GM18951 (cell line): ENCODE data around the gene FOLR3.
"Not testable (repeated sequence)": the region's sequence is repeated elsewhere in the genome, so short reads cannot be mapped to it uniquely, and the experiment has no call there.

Source experiments
- POLR2A ChIP-seq: IDR thresholded peaks from 4 replicates; pipeline ENCODE4 v1.6.1; 2011; ENCODE audit warnings: mild to moderate bottlenecking; ENCODE audit not compliant: insufficient read length, insufficient read depth; ENCODE audit errors: extremely low read depth
- in situ Hi-C: fragments of 300-500 bp; cut with MboI; formaldehyde crosslinking; loops from one replicate; pipeline ENCODE4 v1.12.0; 2022; ENCODE audit warnings: low sequenced_read_pairs, mixed read lengths, inconsistent platforms; ENCODE audit not compliant: unreplicated experiment

The FOLR3 gene

DNA sequence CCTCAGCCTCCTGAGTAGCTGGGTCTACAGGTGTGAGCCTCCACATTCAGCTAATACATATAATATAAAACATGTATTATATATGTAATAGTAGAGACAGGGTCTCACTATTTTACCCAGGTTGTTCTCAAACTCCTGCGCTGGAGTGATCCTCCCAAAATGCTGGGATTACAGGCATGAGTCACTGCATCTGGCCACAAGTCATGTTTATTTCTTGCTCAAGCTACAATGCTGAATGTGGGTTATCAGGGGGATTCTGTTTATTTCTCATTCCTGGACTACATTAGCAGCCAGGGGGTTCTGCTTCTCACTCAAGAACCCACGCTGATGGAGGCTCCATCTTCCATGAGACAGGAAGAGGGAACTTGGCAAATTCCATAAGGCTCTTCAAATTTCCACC lies 24.8 kb downstream of the FOLR3 start:
- in situ Hi-C loops, result no loop called here
- TF ChIP-seq POLR2A, result no peak

DNA sequence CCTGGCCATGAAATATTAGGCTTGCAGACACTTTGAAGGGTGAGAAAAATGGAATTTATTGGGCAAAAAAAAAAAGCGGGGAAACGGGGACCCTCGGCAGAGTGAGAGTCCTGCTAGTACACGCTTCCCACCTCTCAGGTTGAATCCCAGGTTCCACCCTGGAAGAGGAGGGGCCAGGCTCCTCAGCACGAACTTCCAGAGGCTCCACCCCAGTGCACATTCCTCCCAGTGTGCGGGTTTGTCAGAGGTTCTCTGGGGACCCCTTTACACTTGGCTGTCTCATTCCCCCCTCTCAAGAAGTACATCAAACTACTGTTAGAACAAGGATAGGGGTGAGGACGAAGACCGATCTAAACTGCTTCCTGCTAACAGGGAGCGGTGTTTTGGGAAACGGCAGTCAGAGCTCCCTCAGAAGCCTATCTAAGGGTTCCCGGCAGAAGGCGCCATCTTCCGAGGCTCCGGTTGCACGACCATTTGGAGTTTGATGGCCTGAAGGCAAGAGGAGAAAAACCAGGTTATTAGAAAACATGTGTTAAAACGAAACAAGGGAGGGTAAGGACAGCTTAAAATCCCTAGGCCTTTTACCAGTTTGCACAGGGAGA lies 27.5 kb downstream of the FOLR3 start:
- in situ Hi-C loops, result no loop called here

DNA sequence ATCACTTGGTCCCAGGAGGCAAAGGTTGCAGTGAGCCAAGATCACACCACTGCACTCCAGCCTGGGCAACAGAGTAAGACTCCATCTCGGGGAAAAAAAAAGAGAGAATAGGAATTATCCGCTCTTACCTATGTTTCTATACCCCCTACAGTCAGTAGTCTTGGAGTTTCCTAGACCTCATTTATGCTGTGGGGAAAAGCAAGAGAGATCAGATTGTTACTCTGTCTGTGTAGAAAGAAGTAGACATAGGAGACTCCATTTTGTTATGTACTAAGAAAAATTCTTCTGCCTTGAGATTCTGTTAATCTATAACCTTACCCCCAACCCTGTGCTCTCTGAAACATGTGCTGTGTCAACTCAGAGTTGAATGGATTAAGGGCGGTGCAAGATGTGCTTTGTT lies 28.7 kb downstream of the FOLR3 start:
- in situ Hi-C loops, result not testable (repeated sequence)

More for the DNA sequence above, 27.5 kb downstream of the FOLR3 start:
- TF ChIP-seq POLR2A, result no peak

DNA sequence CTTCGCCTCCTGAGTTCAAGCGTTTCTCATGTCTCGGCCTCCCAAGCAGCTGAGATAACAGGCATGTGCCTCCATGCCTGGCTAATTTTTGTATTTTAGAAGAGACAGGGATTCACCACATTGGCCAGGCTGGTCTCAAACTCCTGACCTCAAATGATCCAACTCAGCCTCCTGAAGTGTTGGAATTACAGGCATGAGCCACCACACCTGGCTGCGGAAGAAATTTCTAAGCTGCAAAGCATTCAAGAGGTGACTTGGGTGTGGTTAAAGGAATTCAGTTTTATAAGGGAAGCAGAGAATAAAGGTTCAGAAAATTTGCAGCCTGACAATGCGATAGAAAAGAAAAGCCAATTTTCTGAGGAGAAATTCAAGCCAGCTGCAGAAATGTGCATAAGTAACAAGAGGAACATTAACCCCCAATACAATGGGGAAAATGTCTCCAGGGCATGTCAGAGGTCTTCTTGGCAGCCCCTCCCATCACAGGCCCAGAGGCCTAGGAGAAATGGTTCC lies 33.6 kb downstream of the FOLR3 start:
- in situ Hi-C loops, result not testable (repeated sequence)

DNA sequence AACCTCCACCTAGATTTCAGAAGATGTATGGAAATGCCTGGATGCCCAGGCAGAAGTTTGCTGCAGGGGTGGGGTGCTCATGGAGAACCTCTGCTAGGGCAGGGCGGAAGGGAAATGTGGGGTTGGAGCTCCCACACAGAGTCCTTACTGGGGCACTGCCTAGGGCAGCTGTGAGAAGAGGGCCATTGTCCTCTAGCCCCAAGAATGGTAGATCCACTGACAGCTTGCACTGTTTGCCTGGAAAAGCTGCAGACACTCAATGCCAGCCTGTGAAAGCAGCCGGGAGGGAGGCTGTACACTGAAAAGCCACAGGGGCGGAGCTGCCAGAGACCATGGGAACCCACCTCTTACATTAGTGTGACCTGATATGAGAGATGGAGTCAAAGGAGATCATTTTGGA lies 34.2 kb downstream of the FOLR3 start:
- in situ Hi-C loops, result not testable (repeated sequence)

DNA sequence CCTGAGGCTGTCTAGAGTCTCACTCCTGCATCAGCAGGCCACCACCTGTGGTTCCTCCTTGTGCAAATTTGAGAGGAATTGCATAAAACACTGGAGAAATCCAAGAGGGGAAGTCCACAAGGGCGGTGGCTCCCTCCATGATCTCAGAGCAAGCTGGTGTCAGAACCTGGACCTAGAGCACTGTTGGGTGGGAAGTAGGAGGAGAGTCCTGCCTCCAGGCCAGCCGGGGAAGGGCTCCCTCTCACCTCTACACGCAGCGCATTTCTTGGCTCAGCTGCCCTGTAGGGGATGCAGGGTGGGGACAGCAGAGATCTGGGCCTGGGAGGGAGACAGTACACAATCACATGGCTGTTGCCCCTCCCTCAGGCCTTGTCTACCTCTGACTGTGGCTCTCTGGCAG lies 36.5 kb downstream of the FOLR3 start:
- in situ Hi-C loops, result not testable (repeated sequence)

DNA sequence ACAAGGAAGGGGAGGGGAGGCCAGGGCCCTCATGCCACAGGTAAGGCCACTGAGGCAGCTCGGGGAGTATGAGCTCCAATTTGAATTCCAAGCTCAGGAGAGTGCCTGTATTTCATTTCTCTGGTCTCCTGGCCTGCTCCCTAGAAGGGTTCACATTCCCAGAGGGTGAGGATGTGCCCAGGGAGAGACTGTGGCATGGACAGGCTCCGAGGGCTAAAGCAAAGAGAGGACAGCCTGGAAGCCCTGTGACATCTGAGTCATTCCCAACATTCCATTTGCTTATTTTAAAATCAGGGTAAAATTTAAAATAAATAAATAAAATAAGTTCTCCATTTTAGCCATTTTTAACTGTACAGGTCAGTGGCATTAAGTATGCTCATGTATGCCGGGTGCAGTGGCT lies 37.8 kb downstream of the FOLR3 start:
- no peak for TF ChIP-seq POLR2A
- in situ Hi-C loops, result no loop called here

DNA sequence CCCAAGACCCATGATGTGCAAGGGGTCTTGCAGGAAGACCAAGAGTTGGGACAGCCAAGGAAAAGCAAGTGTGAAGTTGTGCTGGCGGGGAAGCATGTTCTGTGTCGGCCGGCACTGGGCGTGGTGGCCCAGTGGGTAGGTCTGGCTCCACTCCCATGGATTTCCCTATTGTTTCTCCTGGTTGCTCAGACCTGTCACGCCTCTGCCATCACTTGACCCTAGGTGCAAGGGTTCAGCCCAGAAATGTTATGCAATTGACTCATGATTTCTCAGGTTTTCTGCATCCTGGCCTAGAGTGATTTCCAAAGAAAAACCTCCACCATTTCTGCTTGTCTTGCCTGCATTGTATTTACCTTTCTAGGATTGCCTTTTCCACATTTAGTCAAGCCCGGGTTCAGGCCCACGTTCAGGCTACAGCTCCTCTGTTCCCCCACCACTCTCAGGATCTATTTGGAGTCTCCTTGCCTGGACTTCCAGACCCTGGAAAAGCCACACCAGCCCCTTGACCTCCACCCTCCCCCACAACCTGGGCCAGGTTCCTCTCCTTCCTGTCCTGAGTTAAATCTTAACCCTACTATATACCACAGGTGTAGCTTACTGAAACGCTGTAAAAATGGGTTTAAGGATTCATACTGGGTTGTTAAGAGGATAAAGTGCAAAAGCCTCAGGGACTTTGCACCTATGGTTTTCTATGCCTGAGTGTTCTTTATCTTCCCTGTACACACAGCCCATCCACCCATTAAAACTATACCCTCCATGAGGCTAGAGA lies 39.0 kb downstream of the FOLR3 start:
- no peak for TF ChIP-seq POLR2A
- in situ Hi-C loops, result no loop called here

DNA sequence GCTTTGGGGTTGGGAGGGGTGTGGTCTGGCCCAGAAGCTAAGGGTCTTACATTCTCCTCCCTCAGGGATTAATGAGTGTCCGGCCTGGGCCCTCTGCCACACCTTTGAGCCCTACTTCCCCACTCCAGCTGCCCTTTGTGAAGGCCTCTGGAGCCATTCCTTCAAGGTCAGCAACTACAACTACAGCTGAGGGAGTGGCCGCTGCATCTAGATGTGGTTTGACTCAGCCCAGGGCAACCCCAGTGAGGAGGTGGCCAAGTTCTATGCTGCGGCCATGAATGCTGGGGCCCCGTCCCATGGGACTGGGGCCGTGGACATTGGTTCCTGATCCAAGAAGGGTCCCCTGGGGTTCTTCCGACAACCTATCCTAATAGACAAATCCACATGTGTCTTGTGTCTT lies 42.1 kb downstream of the FOLR3 start:
- in situ Hi-C loops, result no loop called here
- TF ChIP-seq POLR2A, result no peak

DNA sequence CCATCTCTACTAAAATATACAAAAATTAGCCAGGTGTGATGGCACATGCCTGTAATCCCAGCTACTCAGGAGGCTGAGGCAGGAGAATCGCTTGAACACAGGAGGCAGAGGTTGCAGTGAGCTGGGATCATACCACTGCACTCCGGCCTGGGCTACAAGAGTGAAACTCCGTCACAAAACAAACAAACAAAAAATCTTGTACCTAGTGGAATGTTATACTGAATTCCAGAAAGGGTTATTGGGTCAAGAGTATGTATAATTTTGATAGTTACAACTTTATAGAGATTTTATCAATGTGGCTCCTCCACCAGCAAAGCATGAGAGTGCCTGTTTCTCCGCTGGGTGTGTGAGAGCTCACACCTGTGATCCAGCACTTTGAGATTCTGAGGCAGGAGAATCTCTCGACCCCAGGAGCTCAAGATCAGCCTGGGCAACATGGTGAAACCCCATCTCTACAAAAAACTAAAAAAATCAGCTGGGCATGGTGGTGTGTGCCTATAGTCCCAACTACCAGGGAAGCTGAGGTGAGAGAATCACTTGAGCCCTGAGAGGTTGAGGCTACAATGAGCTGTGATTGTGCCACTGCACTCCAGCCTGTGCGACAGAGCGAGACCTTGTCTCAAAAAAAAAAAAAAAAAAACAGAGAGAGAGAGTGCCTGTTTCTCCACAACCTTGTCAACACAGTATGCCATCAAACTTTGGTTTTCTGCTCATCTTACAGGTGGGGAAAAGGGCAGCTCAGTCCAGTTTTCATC lies 43.7 kb downstream of the FOLR3 start:
- TF ChIP-seq POLR2A, result no peak
- in situ Hi-C loops, result no loop called here

DNA sequence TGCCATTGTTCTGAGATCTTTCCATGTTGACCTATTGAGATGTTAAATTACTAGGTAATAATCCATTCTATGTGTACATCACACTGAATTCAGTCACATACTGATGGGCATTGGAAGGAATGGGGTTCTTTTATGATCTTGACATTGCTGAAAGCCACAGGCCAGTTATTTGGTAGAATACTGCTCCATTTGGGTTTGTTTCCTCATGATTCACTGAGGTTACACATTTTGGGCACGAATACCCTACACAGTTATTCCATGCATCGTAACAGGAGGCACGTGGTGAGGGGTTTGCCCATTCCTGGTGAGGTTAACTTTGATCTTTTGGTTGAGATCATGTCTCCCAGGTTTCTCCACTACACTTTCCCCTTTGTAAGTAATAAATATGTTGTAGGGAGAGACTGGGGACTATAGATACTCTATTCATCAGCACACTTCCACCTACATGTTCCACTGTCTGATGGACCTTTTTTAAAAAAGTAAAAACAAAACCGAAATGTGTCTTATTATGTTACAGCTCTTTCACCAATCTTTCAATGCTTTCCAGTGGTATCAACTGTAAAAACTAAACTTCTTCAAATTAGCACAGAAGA lies 44.4 kb downstream of the FOLR3 start:
- in situ Hi-C loops, result no loop called here
- TF ChIP-seq POLR2A, result no peak

DNA sequence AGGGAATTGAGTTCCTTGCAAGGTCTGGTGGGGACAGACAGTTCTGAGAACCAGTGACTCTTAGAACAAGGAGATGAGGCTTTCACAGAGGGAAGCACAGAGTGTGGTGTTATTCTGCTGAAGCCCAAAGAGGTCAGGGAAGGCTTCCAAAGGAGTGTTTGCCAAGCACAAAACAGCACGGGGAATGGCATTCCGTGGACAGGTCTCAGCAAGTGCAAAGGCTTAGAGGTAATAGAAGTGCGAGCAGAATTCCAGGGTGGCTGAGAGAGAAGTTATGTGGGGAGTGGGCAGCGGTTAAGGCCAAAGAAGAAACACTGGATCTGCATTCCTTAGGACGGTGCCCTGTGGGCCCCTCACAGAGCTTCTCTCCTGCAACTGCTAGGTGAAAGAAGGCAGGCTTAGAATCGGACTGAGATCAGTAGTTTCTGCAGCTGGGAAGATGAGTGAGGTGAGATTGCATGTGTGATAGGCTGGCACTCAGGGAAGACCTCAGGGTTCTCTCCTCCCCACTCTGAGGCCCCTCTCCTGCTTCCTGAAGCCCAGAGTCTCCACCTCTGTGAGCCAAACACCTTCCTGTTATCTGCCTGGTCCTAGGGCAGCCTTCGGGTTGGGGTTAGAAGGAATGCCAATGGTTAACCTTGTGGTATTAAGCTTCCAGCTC lies 45.5 kb downstream of the FOLR3 start:
- in situ Hi-C loops, result not testable (repeated sequence)

DNA sequence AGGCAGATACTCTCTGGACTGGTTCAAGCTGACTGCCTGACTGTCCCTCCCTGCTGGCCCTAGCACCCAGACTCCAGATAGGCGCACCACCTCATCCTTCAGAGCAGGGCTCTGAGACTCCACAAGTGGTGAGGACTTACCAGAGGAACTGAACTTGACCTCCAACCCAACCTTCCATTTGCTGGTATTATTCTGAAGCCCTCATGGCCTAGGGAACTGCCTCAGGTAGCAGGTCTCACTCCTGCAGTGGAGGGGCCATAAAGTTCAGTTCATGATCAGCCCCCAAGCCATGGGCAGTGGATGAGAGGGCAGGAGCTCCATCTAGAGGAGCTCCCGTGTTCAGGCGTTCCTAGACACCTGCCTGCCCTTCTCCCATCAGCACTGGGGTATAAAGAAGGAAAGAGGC lies 46.0 kb downstream of the FOLR3 start:
- in situ Hi-C loops, result not testable (repeated sequence)
